NCI-H69 (cell line): ENCODE results near the gene PYCR2.

Source experiments
- DNase-seq: peaks from one replicate; lab custom pipeline; 2025; lab: John Stamatoyannopoulos, UW

Gene PYCR2

GRCh38 chr1:225919906-225920305 lies 4.1 kb downstream of the PYCR2 start:
- peak; percentile 90 for DNase-seq

GRCh38 chr1:225918280-225918679 lies 5.8 kb downstream of the PYCR2 start:
- DNase-seq: no peak

DNA sequence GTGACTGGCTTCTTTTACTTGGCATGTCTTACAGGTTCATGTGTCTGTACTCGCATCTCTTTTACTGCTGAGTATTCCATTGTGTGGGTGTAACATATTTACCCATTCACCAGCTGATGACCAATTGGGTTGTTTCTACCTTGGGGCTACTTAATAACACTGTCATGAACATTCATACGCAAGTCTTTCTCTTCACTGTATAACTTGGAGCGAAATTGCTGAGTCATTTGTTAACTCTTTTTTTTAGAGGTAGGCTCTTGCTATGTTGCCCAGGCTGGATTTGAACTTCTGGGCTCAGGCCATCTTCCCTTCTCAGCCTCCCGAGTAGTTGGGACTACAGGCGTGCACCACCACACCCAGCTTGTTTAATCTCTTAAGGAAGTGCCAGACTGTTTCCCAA lies 6.5 kb downstream of the PYCR2 start:
- DNase-seq: no peak

DNA sequence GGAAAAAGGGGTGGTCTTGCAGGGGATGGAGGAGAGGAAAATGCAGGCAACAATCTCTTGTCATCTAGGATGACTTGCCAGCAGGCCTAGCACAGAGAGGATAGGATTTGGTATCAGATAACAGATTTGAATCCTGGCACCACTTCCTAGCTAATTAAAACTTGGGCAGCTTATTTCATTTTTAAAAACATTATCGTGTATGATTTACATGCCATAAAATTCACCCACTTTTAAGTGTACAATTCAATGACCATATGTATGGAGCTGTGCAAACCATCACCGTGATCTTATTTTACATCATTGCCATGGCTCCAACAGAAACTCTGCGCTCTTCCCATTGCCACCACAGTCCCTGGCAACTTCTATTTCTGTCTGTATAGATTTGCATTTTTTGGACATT lies 6.9 kb downstream of the PYCR2 start:
- no peak for DNase-seq

DNA sequence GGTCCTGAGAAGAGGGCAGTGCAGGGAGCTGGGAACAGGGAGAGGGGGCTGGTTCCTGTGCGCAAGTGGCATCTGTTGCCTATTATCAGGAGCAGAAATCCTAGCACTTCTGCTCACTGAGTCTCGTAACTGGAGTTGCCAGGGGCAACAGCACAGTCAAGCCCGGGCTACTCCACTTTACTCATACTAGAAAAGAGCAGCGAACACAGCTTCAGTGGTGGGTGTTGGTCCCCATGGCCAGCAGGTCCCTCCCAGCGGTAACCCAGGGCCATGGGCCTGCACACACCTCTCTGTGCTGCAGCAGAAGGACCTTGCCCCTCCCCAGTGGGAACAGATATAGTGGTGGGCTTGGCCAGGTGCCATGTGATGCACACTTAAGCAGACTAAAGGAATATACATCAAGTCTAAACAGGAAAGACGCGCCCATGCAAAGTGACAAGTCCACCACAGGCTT lies 8.5 kb downstream of the PYCR2 start:
- DNase-seq: peak; percentile 33

- DNase-seq: no peak
Observed at GRCh38 chr1:225914947-225915346, 9.1 kb downstream of the PYCR2 start.

- DNase-seq: no peak
Observed at GRCh38 chr1:225914391-225914790, 9.7 kb downstream of the PYCR2 start.

DNA sequence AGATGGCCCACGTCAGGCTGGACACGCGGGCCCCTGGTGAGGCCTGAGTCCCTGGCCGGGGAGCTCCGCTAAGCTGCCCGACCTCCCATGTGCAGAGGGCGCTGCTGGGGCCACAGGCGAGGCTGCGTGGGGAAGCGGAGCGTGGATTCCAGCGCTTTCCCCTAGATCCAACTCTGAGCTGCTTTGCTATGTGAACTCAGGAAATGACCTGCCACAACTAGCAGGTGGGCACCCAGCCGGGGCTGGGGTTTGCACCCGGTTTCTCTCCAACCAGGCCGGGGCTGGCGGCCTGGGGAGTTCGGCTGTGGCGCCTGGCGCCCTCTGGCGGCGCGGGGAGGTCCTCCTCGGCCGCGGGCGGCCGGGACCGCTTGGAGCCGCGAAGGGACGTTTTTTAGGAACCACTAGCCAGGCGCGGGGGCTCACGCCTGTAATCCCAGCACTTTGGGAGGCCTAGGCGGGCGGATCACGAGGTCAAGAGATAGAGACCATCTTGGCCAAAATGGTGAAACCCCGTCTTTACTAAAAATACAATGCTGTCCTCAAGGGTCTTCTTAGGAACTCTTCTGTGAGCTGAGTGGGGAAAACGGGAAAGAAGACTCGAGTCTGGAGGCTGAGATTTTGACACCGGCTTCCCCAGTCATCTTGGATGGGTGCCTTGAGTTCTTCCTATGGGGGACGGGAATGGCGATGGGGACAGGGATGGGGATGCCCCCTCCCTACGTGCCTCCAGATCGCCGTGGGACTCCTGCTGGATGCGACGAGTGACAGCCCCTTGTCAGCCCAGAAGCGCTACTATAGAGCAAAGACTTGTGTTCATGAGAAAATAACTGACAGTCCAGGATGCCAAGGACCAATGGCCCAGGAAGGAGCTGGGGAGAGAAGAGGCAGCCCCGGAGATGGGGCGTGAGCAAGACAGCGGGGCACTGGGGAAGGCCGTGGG lies 12.6 kb downstream of the PYCR2 start:
- no peak for DNase-seq

DNA sequence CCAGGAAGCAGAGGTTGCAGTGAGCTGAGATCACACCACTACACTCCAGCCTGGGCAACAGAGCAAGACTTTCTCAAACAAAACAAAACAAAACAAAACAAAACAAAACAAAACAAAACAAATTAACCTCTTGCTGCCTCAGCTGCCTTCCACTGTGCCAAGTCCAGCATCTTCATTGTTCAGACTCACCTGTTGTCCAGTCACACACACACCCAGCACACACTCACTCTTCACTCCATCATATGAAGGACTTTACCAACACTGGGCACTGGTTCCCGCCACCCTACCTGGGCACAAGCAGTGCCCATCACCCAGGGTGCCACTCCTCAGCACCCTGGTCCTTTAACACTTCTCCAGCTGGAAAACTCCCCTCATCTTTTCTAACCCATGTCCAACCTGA lies 14.6 kb downstream of the PYCR2 start:
- DNase-seq: no peak

- DNase-seq: peak; percentile 57
Observed at GRCh38 chr1:225908773-225909172, 15.3 kb downstream of the PYCR2 start.

DNA sequence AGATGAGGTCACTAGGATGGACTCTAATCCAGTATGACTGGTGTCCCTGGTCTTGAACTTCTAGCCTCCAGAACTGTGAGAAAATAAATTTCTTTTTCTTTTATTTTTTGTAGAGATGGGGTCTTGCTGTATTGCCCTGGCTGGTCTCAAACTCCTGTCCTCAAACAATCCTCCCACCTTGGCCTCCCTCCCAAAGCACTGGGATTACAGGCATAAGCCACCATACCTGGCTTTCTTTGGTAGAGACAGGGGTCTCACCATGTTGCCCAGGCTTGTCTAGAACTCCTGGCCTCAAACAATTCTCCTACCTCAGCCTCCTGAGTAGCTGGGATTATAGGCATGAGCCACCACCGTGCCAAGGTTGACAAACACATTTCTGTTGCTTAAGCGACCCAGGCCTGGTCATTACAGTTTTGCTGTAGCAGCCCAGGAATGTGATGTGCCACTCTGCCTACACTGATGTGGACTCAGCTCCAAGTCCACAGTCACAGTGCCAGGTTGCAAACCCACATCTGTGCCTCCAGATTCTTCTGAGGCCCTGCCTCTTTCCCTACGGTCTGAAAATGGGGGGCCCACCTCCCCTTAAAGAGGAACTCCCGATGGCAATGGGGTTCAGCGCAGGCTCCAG lies 15.9 kb downstream of the PYCR2 start:
- DNase-seq: no peak

DNA sequence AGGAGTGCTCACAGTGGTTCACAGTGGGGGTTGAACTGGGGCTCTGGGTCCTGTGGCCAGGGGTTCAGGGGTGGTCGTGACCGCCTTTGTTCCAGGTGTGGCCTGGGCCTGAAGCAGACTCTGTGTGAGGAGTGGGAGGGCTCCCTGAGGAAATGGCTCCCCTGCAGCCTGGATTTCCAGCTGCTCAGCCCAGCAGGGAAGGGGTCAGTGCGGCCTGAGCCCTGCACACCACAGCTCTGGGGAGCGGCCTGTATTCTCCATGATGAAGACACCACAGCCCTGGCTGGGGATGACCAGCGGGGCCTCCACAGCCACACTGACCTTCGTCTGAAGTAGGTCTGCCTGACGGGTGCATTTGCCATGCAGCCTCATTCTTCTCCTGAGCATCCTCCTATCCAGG lies 16.7 kb downstream of the PYCR2 start:
- DNase-seq: no peak

- DNase-seq: no peak
Observed at GRCh38 chr1:225906467-225906866, 17.6 kb downstream of the PYCR2 start.

DNA sequence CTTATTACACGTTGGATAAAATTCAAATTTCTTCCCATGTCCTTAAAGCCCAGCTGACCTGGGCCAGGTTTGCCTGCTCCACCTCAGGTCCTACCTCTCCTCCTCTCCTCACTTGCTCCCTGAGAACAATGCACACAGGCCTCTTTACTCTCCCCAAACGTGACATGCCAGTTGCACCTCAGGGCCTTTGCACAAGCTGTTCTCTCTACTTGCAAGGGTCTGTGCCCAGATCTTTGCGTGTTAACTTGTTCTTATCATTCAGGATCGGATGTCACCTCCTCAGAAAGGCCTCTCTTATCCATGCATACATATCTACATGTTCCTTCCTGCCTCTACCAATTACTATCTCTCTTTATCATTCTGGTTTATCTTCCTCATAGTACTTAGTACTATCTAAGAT lies 20.4 kb downstream of the PYCR2 start:
- DNase-seq: no peak

GRCh38 chr1:225899044-225899925 lies 24.8 kb downstream of the PYCR2 start:
- peak; percentile 33 for DNase-seq

DNA sequence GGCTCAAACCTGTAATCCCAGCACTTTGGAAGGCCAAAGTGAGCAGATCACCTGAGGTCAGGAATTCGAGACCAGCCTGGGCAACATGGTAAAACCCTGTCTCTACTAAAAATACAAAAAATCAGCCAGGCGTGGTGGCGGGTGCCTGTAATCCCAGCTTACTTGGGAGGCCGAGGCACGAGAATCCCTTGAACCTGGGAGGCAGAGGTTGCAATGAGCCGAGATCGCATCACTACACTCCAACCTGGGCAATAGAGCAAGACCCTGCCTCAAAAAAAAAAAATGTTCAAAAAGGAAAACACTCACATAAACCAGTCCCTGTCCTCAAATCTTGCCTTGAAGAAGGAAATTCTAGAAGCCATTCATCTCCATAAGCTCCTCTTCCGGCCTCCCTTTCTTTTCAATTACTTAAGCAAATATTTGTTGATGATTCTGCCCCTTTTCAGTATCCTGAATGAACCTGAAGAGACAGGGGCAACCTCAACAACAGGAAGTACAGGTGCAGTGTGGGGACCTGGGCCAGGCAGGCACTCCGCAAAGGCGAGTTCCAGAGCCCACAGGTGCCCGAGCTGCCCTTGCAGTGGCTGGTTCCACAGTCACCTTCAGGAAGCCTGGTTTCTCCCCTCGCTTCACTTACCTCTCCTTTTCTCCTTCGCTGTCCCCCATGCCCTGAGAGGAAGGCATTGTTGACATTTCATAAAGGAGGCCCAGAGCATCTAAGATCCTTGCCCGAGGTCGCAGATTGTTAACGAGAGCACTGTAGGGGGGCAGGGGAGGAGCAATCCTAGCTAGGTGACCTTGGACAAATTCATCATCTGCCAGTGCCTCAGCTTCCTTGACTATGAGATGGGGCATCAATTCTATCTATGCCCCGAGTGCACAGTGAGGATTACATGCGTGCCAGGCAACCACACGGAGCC lies 26.2 kb downstream of the PYCR2 start:
- DNase-seq: peak; percentile 89

GRCh38 chr1:225896937-225897549 lies 27.0 kb downstream of the PYCR2 start:
- DNase-seq: peak; percentile 66

DNA sequence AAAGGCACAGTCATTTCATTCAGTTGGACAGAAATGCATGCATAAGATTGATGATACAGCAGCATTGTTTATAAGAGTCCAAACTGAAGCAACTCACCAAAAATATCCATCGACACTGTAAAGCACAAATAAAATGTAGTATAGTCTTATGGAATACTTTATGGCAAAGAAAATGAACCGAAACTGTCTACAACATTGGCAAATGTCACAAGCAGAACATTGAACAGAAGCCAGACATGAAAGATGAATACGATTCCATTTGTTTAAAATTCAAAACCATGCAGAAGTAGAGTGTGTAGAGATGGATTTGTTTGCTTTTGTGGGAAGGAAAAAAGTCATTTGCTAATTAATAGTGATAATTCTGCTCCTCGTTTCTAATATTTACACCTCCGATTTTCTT lies 27.6 kb downstream of the PYCR2 start:
- DNase-seq: no peak

- DNase-seq: no peak
Observed at GRCh38 chr1:225892307-225892706, 31.7 kb downstream of the PYCR2 start.

DNA sequence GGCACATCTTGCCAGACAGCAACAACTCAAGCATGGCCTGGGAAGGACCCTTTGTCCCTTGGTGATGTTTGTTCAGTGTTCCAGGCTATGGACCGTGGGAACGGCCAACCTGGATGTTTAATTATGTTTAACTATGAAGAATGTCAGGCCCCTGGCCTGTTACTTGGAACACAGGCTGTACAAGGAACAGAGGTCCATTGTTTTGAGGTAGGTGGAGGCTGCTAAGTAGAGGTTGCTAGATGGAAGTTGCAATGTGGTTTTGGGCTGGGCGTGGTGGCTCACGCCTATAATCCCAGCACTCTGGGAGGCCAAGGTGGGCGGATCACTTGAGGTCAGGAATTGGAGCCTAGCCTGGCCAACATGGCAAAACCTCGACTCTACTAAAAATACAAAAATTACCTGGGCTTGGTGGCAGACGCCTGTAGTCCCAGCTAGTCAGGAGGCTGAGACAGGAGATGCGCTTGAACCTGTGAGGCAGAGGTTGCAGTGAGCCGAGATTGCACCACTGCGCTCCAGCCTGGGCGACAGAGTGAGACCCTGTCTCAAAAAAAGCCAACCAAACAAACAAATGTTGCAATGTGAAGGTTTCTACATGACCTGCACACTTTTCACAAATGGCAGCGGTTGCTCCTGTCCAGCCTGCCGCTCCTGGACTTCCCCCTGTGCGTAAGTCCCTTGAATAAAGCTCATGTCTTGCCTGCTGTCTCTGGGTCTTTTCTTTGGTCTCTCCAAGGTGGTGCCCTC lies 32.6 kb downstream of the PYCR2 start:
- no peak for DNase-seq
